Measurements from ENCODE around the gene EHBP1.

The EHBP1 gene

DNA sequence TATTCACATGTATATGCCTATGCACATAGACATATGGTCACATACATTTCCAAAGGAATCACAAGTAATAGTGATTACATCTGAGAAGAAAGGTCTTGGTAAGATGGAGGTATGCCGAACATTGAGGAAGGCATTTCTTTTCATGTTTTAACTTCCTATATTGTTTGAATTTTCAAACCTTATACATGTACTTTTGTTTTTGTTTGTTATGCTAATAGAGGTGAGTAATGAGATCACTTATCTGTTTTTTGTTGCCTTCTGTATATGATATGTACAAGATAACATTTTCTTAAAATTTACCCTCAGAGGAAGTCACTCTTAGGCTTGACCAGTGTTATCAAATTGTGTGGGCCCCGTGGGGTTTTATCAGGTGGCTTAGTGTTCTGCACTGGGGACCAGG, 178.6 kb downstream of the EHBP1 start:
- no peaks in the 10 kb centered on the region for H3K9me3 ChIP-seq (ENCODE audit: control insufficient read depth, insufficient read depth, low read depth, low read length)
- ChIA-PET CTCF (no interaction called here), POLR2A (no interaction called here)
- no peak overlapping the region for H3K4me3 ChIP-seq (ENCODE audit: low read depth, low read length)
- TF ChIP-seq ZNF654 (tag by site-specific recombination; IDR thresholded peaks at IDR 0.05; ENCODE audit: low read depth) = no peak
- no peak for TF ChIP-seq ZNF341 (tag by site-specific recombination; IDR thresholded peaks at IDR 0.05; ENCODE audit: low read depth)
- no peak for TF ChIP-seq ZNF433 (tag by site-specific recombination; IDR thresholded peaks at IDR 0.05; ENCODE audit: low read depth)
- TF ChIP-seq, protein P1, sequence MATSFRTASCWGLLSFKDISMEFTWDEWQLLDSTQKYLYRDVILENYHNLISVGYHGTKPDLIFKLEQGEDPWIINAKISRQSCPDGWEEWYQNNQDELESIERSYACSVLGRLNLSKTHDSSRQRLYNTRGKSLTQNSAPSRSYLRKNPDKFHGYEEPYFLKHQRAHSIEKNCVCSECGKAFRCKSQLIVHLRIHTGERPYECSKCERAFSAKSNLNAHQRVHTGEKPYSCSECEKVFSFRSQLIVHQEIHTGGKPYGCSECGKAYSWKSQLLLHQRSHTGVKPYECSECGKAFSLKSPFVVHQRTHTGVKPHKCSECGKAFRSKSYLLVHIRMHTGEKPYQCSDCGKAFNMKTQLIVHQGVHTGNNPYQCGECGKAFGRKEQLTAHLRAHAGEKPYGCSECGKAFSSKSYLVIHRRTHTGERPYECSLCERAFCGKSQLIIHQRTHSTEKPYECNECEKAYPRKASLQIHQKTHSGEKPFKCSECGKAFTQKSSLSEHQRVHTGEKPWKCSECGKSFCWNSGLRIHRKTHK (tag by site-specific recombination; IDR thresholded peaks at IDR 0.05) = no peak
- TF ChIP-seq ZNF560 (tag by site-specific recombination; IDR thresholded peaks at IDR 0.05; ENCODE audit: borderline replicate concordance) = no peak
- no peak for TF ChIP-seq ZNF221 (tag by site-specific recombination; IDR thresholded peaks at IDR 0.05; ENCODE audit: borderline replicate concordance)
- no peak for TF ChIP-seq ZNF140 (tag by site-specific recombination; IDR thresholded peaks at IDR 0.05)
- TF ChIP-seq ZNF391 (tag by site-specific recombination; IDR thresholded peaks at IDR 0.05; ENCODE audit: borderline replicate concordance, low read depth) = no peak
- no peak for TF ChIP-seq ZNF561 (tag by site-specific recombination; IDR thresholded peaks at IDR 0.05; ENCODE audit: borderline replicate concordance)
- H3K27ac ChIP-seq (ENCODE audit: extremely low read depth, low read depth, low read length) = no peak overlapping the region
- no peaks in the 10 kb centered on the region for H3K4me1 ChIP-seq (ENCODE audit: control insufficient read depth, insufficient read depth, low read length)
- no peaks in the 10 kb centered on the region for H3K36me3 ChIP-seq (ENCODE audit: control insufficient read depth in 2 of 2, insufficient read depth in 1 of 2, low read length in 2 of 2)

DNA sequence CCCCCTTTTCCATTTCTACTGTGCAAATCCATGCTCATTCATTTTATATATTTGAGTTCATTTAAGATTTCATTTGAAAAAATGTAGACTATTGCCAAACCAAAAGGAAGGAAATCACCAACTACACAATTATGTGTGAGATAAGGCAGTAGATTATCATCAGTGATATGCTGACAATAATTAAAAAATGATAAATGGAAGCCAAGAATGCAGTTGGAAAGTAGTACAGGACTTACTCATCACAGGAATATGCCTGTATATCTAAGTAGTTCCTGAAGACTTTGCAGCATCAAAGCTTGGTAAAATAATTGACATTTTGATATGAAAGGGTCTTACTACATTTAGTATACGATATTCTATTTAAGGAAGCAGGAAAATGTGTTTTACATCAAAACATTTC, 179.0 kb downstream of the EHBP1 start:
- Histone ChIP-seq H3K4me1 (ENCODE audit: control insufficient read depth, insufficient read depth, low read length) (no peaks in the 10 kb centered on the region), H3K27ac (ENCODE audit: extremely low read depth, low read depth, low read length) (no peak overlapping the region), H3K36me3 (ENCODE audit: control insufficient read depth in 2 of 2, insufficient read depth in 1 of 2, low read length in 2 of 2) (no peaks in the 10 kb centered on the region), H3K9me3 (ENCODE audit: control insufficient read depth, insufficient read depth, low read depth, low read length) (no peaks in the 10 kb centered on the region), H3K4me3 (ENCODE audit: low read depth, low read length) (no peak overlapping the region)
- POLR2A ChIA-PET = no interaction called here
- TF ChIP-seq ZNF132 (tag by site-specific recombination; IDR thresholded peaks at IDR 0.05; ENCODE audit: borderline replicate concordance) = no peak
- CTCF ChIA-PET = no interaction called here

DNA sequence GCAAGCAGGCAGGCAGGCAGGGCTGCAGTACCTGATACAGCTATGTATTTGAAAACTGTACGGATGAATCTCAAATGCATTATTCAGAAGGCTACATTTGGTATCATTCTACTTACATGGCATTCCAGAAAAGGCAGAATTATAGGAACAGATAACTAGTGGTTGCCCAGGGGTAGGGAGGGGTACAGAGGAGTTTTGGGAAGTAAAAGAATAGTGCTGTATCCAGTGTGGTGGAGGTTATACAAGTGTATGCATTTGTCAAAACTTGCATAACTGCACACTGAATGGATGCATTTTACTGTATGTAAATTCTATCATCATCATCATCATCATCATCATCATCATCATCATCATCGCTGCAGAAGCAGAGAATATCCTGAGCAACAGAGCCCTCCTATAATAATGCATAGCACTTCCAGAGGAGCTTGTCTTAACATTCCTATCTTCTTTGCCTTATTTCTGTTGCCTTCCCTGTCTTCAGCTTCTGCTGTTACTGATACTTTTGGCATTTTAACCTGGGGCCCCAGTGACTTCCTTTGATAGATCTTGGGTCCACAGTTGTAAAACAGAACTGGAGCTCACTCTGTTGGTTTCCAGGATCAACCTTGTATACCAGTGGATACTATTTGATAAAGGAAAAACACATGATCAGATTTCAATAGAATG, 189.6 kb downstream of the EHBP1 start:
- TF ChIP-seq, protein P2, sequence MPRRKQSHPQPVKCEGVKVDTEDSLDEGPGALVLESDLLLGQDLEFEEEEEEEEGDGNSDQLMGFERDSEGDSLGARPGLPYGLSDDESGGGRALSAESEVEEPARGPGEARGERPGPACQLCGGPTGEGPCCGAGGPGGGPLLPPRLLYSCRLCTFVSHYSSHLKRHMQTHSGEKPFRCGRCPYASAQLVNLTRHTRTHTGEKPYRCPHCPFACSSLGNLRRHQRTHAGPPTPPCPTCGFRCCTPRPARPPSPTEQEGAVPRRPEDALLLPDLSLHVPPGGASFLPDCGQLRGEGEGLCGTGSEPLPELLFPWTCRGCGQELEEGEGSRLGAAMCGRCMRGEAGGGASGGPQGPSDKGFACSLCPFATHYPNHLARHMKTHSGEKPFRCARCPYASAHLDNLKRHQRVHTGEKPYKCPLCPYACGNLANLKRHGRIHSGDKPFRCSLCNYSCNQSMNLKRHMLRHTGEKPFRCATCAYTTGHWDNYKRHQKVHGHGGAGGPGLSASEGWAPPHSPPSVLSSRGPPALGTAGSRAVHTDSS (tag by site-specific recombination; IDR thresholded peaks at IDR 0.05) = peak; percentile 86
- TF ChIP-seq BCL11A (tag by site-specific recombination; IDR thresholded peaks at IDR 0.05; ENCODE audit: low read depth) = no peak
- H3K9me3 ChIP-seq (ENCODE audit: control insufficient read depth, insufficient read depth, low read depth, low read length) = no peaks in the 10 kb centered on the region
- POLR2A ChIA-PET = no interaction called here
- H3K4me3 ChIP-seq (ENCODE audit: low read depth, low read length) = no peak overlapping the region
- H3K27ac ChIP-seq (ENCODE audit: extremely low read depth, low read depth, low read length) = no peak overlapping the region
- no peaks in the 10 kb centered on the region for H3K4me1 ChIP-seq (ENCODE audit: control insufficient read depth, insufficient read depth, low read length)
- CTCF ChIA-PET = interaction anchor here (0.7 kb wide), 1 partner anchor 882 kb away, joined by 3 read pairs; no protein-coding TSS in a partner anchor
- H3K36me3 ChIP-seq (ENCODE audit: control insufficient read depth in 2 of 2, insufficient read depth in 1 of 2, low read length in 2 of 2) = no peaks in the 10 kb centered on the region

DNA sequence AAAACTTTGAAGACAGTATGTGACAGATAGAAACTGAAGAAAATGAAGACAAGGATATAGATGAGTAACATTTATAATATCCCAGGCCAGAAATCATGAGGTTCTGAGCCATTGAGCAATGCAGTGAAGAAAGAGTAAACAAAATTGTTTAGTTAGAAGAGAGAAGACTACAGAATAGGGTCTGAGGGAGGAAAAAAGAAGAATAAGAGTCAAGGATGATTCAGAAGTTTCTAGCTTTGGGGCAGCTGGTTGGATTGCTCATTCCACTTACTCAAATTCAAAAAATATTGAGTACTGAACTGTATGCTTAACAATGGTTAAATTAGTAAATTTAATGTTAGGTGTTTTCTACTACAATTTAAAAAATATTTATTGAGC, 190.1 kb downstream of the EHBP1 start:
- Histone ChIP-seq H3K4me3 (ENCODE audit: low read depth, low read length) (no peak overlapping the region), H3K36me3 (ENCODE audit: control insufficient read depth in 2 of 2, insufficient read depth in 1 of 2, low read length in 2 of 2) (no peaks in the 10 kb centered on the region), H3K4me1 (ENCODE audit: control insufficient read depth, insufficient read depth, low read length) (no peaks in the 10 kb centered on the region), H3K27ac (ENCODE audit: extremely low read depth, low read depth, low read length) (no peak overlapping the region), H3K9me3 (ENCODE audit: control insufficient read depth, insufficient read depth, low read depth, low read length) (no peaks in the 10 kb centered on the region)
- ChIA-PET POLR2A (interaction anchor here (0.6 kb wide), 1 partner anchor 190 kb away, joined by 3 read pairs; the partner anchor contains the start of gene EHBP1), CTCF (interaction anchor here (0.7 kb wide), 1 partner anchor 881 kb away, joined by 3 read pairs; no protein-coding TSS in a partner anchor)
- TF ChIP-seq, protein P3, sequence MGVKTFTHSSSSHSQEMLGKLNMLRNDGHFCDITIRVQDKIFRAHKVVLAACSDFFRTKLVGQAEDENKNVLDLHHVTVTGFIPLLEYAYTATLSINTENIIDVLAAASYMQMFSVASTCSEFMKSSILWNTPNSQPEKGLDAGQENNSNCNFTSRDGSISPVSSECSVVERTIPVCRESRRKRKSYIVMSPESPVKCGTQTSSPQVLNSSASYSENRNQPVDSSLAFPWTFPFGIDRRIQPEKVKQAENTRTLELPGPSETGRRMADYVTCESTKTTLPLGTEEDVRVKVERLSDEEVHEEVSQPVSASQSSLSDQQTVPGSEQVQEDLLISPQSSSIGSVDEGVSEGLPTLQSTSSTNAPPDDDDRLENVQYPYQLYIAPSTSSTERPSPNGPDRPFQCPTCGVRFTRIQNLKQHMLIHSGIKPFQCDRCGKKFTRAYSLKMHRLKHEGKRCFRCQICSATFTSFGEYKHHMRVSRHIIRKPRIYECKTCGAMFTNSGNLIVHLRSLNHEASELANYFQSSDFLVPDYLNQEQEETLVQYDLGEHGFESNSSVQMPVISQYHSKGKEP (tag by site-specific recombination; IDR thresholded peaks at IDR 0.05) = no peak
- TF ChIP-seq ZNF664 (tag by site-specific recombination; IDR thresholded peaks at IDR 0.05) (no peak), ZNF529 (tag by site-specific recombination; IDR thresholded peaks at IDR 0.05; ENCODE audit: insufficient replicate concordance) (no peak), ZNF174 (tag by site-specific recombination; IDR thresholded peaks at IDR 0.05) (no peak), ZFP69B (tag by site-specific recombination; IDR thresholded peaks at IDR 0.05) (no peak), SCRT1 (tag by site-specific recombination; IDR thresholded peaks at IDR 0.05; ENCODE audit: borderline replicate concordance) (no peak), ZBTB8A (tag by site-specific recombination; IDR thresholded peaks at IDR 0.05) (no peak)
- TF ChIP-seq, protein P4, sequence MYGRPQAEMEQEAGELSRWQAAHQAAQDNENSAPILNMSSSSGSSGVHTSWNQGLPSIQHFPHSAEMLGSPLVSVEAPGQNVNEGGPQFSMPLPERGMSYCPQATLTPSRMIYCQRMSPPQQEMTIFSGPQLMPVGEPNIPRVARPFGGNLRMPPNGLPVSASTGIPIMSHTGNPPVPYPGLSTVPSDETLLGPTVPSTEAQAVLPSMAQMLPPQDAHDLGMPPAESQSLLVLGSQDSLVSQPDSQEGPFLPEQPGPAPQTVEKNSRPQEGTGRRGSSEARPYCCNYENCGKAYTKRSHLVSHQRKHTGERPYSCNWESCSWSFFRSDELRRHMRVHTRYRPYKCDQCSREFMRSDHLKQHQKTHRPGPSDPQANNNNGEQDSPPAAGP (tag by site-specific recombination; IDR thresholded peaks at IDR 0.05) = no peak
- TF ChIP-seq, protein P5, sequence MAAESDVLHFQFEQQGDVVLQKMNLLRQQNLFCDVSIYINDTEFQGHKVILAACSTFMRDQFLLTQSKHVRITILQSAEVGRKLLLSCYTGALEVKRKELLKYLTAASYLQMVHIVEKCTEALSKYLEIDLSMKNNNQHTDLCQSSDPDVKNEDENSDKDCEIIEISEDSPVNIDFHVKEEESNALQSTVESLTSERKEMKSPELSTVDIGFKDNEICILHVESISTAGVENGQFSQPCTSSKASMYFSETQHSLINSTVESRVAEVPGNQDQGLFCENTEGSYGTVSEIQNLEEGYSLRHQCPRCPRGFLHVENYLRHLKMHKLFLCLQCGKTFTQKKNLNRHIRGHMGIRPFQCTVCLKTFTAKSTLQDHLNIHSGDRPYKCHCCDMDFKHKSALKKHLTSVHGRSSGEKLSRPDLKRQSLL (tag by site-specific recombination; IDR thresholded peaks at IDR 0.05) = no peak
